SKM-1 (cell line): ENCODE data around the gene SRGAP1.

Source experiments
- DNase-seq: peaks from one replicate; lab custom pipeline; 2025; ENCODE audit not compliant: unreplicated experiment; lab: John Stamatoyannopoulos, UW

SRGAP1 gene

GRCh38 chr12:64077922-64078321 lies 233.4 kb downstream of the SRGAP1 start:
- no peak for DNase-seq

GRCh38 chr12:64080319-64081007 lies 236.0 kb downstream of the SRGAP1 start:
- DNase-seq: no peak

GRCh38 chr12:64081008-64081404 lies 236.5 kb downstream of the SRGAP1 start:
- no peak for DNase-seq

- DNase-seq: no peak
These were observed 237.6 kb downstream of the SRGAP1 start for GRCh38 chr12:64082116-64082515.

GRCh38 chr12:64082866-64083268 lies 238.4 kb downstream of the SRGAP1 start:
- DNase-seq: no peak

GRCh38 chr12:64083285-64084210 lies 239.0 kb downstream of the SRGAP1 start:
- DNase-seq: no peak

- DNase-seq: no peak
These were observed 240.7 kb downstream of the SRGAP1 start for GRCh38 chr12:64085154-64085553.

- no peak for DNase-seq
These were observed 241.5 kb downstream of the SRGAP1 start for GRCh38 chr12:64085996-64086395.

GRCh38 chr12:64086946-64087345 lies 242.4 kb downstream of the SRGAP1 start:
- no peak for DNase-seq

GRCh38 chr12:64087761-64088160 lies 243.3 kb downstream of the SRGAP1 start:
- DNase-seq: no peak

GRCh38 chr12:64088431-64089349 lies 244.2 kb downstream of the SRGAP1 start:
- no peak for DNase-seq

- DNase-seq: no peak
These were observed 245.5 kb downstream of the SRGAP1 start for GRCh38 chr12:64090047-64090446.

- DNase-seq: no peak
These were observed 246.7 kb downstream of the SRGAP1 start for GRCh38 chr12:64091186-64091585.

- no peak for DNase-seq
These were observed 248.2 kb downstream of the SRGAP1 start for GRCh38 chr12:64092507-64093196.

GRCh38 chr12:64093689-64094088 lies 249.2 kb downstream of the SRGAP1 start:
- no peak for DNase-seq

GRCh38 chr12:64097366-64098105 lies 253.0 kb downstream of the SRGAP1 start:
- DNase-seq: no peak

- DNase-seq: no peak
These were observed 254.3 kb downstream of the SRGAP1 start for GRCh38 chr12:64098709-64099354.

- no peak for DNase-seq
These were observed 254.9 kb downstream of the SRGAP1 start for GRCh38 chr12:64099397-64099796.

GRCh38 chr12:64102339-64102738 lies 257.8 kb downstream of the SRGAP1 start:
- DNase-seq: no peak
